SKM-1 treated with dmso at 0.1 percent for 144 hours (cell line): ENCODE data around the gene SERPINA1.

Source experiments
- DNase-seq: peaks from one replicate; lab custom pipeline; 2025; ENCODE audit not compliant: unreplicated experiment; lab: John Stamatoyannopoulos, UW

Gene SERPINA1

GRCh38 chr14:94398182-94398479, 9.7 kb upstream of the SERPINA1 start:
- DNase-seq, result no peak

GRCh38 chr14:94397289-94398181, 9.1 kb upstream of the SERPINA1 start:
- DNase-seq, result no peak

- DNase-seq, result no peak
Measured at GRCh38 chr14:94396628-94397225, 8.3 kb upstream of the SERPINA1 start.

- no peak for DNase-seq
Measured at GRCh38 chr14:94395888-94396574, 7.6 kb upstream of the SERPINA1 start.

GRCh38 chr14:94395282-94395887, 7.0 kb upstream of the SERPINA1 start:
- no peak for DNase-seq

- peak; percentile 83 for DNase-seq
Measured at GRCh38 chr14:94394581-94395207, 6.3 kb upstream of the SERPINA1 start.

- DNase-seq, result no peak
Measured at GRCh38 chr14:94394025-94394493, 5.7 kb upstream of the SERPINA1 start.

- no peak for DNase-seq
Measured at GRCh38 chr14:94393474-94393873, 5.1 kb upstream of the SERPINA1 start.

GRCh38 chr14:94392510-94392935, 4.1 kb upstream of the SERPINA1 start:
- DNase-seq, result peak; percentile 71

GRCh38 chr14:94391281-94391975, 3.0 kb upstream of the SERPINA1 start:
- no peak for DNase-seq

- no peak for DNase-seq
Measured at GRCh38 chr14:94390372-94391086, 2.1 kb upstream of the SERPINA1 start.

GRCh38 chr14:94389731-94390371, 1.4 kb upstream of the SERPINA1 start:
- no peak for DNase-seq

- no peak for DNase-seq
Measured at GRCh38 chr14:94389104-94389469, 685 bp upstream of the SERPINA1 start.

GRCh38 chr14:94388027-94388383, 397 bp downstream of the SERPINA1 start:
- no peak for DNase-seq

GRCh38 chr14:94387051-94388026, 1.1 kb downstream of the SERPINA1 start:
- peak; percentile 13 for DNase-seq

GRCh38 chr14:94386085-94387031, 2.0 kb downstream of the SERPINA1 start:
- no peak for DNase-seq

- DNase-seq, result no peak
Measured at GRCh38 chr14:94385553-94386057, 2.8 kb downstream of the SERPINA1 start.
